A549 (cell line): ENCODE measurements around the gene RUNX1. TPM values are rescaled to one million over a fixed set of nuclear protein-coding genes. Genes with fewer than 3 reads are reported as not detected.

Experiments used
- ATAC-seq, 2 experiments: fragments of 200-7000 bp in 1 of 2; fragments of >200 bp in 1 of 2; cut with Nextera tagmentation in 1 of 2; cut with Tn5 transposase in 1 of 2; 3 replicates each; pipeline versions ENCODE4 v1.8.0 to v1.9.1; 2018 to 2020; ENCODE audit warnings: mild to moderate bottlenecking in 1 of 2, moderate library complexity in 1 of 2
- CTCF ChIA-PET: fragments of 300-600 bp; sonication (Branson Sonifier 250); formaldehyde crosslinking; extraction: SDS; loops from one replicate; lab custom pipeline; 2021; ENCODE audit warnings: antibody characterized with exemption, inconsistent platforms; lab: Yijun Ruan, JAX
- POLR2A ChIA-PET: fragments of 350-600 bp; formaldehyde crosslinking; extraction: SDS; loops from one replicate; lab custom pipeline; 2021; ENCODE audit warnings: antibody characterized with exemption, inconsistent platforms; lab: Yijun Ruan, JAX
- DNase-seq, 2 experiments: peaks; one replicate each; pipeline versions ENCODE4 v3.0.0 to v3.0.0-alpha.2; 2011 to 2016; ENCODE audit warnings: low read depth in 1 of 2, low spot score in 1 of 2
- FAIRE-seq: peaks from 2 replicates; lab custom pipeline; 2011; peaks lifted over from hg19 to GRCh38; lab: Jason Lieb, UNC
- H3K27ac ChIP-seq, 2 experiments: fragments of >200 bp; sonication (Bioruptor Twin); formaldehyde crosslinking; 3 replicates each; pipeline ENCODE4 v1.5.1; 2016 to 2017
- H3K4me1 ChIP-seq: fragments of >200 bp; sonication (Bioruptor Twin); formaldehyde crosslinking; 3 replicates; pipeline ENCODE4 v1.6.1; 2016
- H3K4me2 ChIP-seq: fragments of >200 bp; sonication (Bioruptor Twin); formaldehyde crosslinking; 3 replicates; pipeline ENCODE4 v1.6.1; 2016
- H3K4me3 ChIP-seq: fragments of >200 bp; sonication (Bioruptor Twin); formaldehyde crosslinking; 3 replicates; pipeline ENCODE4 v1.5.1; 2016
- H3K9me3 ChIP-seq: fragments of >200 bp; sonication (Bioruptor Twin); formaldehyde crosslinking; 3 replicates; pipeline ENCODE4 v1.6.1; 2016
- CBX2 ChIP-seq: fragments of 200-600 bp; sonication (generic); IDR thresholded peaks from 2 replicates; pipeline ENCODE4 v1.6.1; 2016; ENCODE audit warnings: low read depth, mild to moderate bottlenecking, borderline replicate concordance
- CEBPB ChIP-seq, 2 experiments: fragments of >200 bp in 1 of 2; sonication (Bioruptor Twin) in 1 of 2; formaldehyde crosslinking in 1 of 2; IDR thresholded peaks; 2 replicates each; pipeline ENCODE4 v1.6.1; 2012 to 2016
- HDAC2 ChIP-seq: fragments of 200-600 bp; sonication (generic); IDR thresholded peaks from 2 replicates; pipeline ENCODE4 v1.6.1; 2016
- HEYL ChIP-seq: fragments of 250-450 bp; sonication (Bioruptor Pico); IDR thresholded peaks from 2 replicates; pipeline ENCODE4 v1.8.0; 2021; ENCODE audit warnings: mild to moderate bottlenecking, moderate library complexity
- MAFK ChIP-seq: fragments of 450-650 bp; IDR thresholded peaks from 2 replicates; pipeline ENCODE4 v1.6.1; 2014; ENCODE audit not compliant: partially characterized antibody
- NFE2L2 ChIP-seq: fragments of 150-350 bp; conservative IDR thresholded peaks from 2 replicates; pipeline ENCODE4 v1.6.1; 2014; ENCODE audit warnings: low read length
- NPAS2 ChIP-seq: fragments of 250-450 bp; sonication (Bioruptor Pico); IDR thresholded peaks from 2 replicates; pipeline ENCODE4 v1.8.0; 2022; ENCODE audit warnings: mild to moderate bottlenecking, moderate library complexity, borderline replicate concordance
- POLR2AphosphoS2 ChIP-seq: conservative IDR thresholded peaks from 2 replicates; pipeline ENCODE4 v1.6.1; 2012; ENCODE audit warnings: low read length, improper control_type of control experiment, inconsistent platforms
- RAD21 ChIP-seq, 2 experiments: fragments of >200 bp in 1 of 2; sonication (Bioruptor Twin) in 1 of 2; formaldehyde crosslinking in 1 of 2; IDR thresholded peaks in 1 of 2; conservative IDR thresholded peaks in 1 of 2; 2 replicates in 1 of 2; 3 replicates in 1 of 2; pipeline ENCODE4 v1.6.1; 2012 to 2018; ENCODE audit warnings: inconsistent platforms in 1 of 2
- RNF2 ChIP-seq: fragments of 200-600 bp; sonication (generic); IDR thresholded peaks from 2 replicates; pipeline ENCODE4 v1.6.1; 2016; ENCODE audit warnings: low read depth, mild to moderate bottlenecking, antibody characterized with exemption, moderate library complexity, borderline replicate concordance
- SMC3 ChIP-seq: fragments of >200 bp; sonication (Bioruptor Twin); formaldehyde crosslinking; IDR thresholded peaks from 3 replicates; pipeline ENCODE4 v1.6.1; 2018; ENCODE audit warnings: inconsistent platforms
- SREBF2 ChIP-seq: fragments of 450-650 bp; IDR thresholded peaks from 2 replicates; pipeline ENCODE4 v1.6.1; 2014; ENCODE audit warnings: mild to moderate bottlenecking, moderate library complexity
- TFCP2L1 ChIP-seq: fragments of 250-450 bp; sonication (Bioruptor Pico); IDR thresholded peaks from 2 replicates; pipeline ENCODE4 v1.5.0; 2021; ENCODE audit warnings: mild to moderate bottlenecking
- ZC3H11A ChIP-seq: fragments of 450-650 bp; IDR thresholded peaks from 2 replicates; pipeline ENCODE4 v1.6.1; 2014; ENCODE audit warnings: antibody characterized with exemption, mild to moderate bottlenecking
- ZSCAN20 ChIP-seq: fragments of 250-450 bp; sonication (Bioruptor Pico); IDR thresholded peaks from 2 replicates; pipeline ENCODE4 v1.8.0; 2022; ENCODE audit warnings: mild to moderate bottlenecking, moderate library complexity
- WGBS: methylation state at CpG from one replicate; pipeline ENCODE4 v1.1.6; 2017; ENCODE audit errors: missing lambda C conversion rate; 5-methylcytosine and 5-hydroxymethylcytosine counted together
- polyA plus RNA-seq, 4 experiments: library from polyadenylated mRNA; depleted of rRNA in 3 of 4; stranded (reverse); fragments of >200 nt; fragmentation: RNase III in 1 of 4; extraction: RNeasy Plus Mini Kit Qiagen cat#74134 plus additional on column Dnase treatment in 1 of 4; gene quantifications; 2 replicates in 3 of 4; 3 replicates in 1 of 4; pipeline ENCODE4 v1.2.3, GENCODE V29; 2011 to 2017
- TF ChIP-seq, protein P1 (sequence below): fragments of 200-600 bp; sonication (generic); IDR thresholded peaks from 2 replicates; pipeline ENCODE4 v1.6.1; 2016; ENCODE audit warnings: antibody characterized with exemption, mild to moderate bottlenecking, moderate library complexity
- TF ChIP-seq, protein P2 (sequence below): IDR thresholded peaks from 2 replicates; pipeline ENCODE4 v1.6.1; 2012
- TF ChIP-seq, protein P3 (sequence below): fragments of 250-450 bp; sonication (Bioruptor Pico); IDR thresholded peaks from 2 replicates; pipeline ENCODE4 v1.5.0; 2021; ENCODE audit warnings: mild to moderate bottlenecking, moderate library complexity, borderline replicate concordance
- TF ChIP-seq, protein P4 (sequence below): fragments of >200 bp; sonication (Bioruptor Twin); formaldehyde crosslinking; IDR thresholded peaks from 3 replicates; pipeline ENCODE4 v1.5.1; 2016

The RUNX1 gene
- polyA plus RNA-seq, 2 of the 4 experiments (the other 2 are of a cell fraction): 5.5 TPM

DNA sequence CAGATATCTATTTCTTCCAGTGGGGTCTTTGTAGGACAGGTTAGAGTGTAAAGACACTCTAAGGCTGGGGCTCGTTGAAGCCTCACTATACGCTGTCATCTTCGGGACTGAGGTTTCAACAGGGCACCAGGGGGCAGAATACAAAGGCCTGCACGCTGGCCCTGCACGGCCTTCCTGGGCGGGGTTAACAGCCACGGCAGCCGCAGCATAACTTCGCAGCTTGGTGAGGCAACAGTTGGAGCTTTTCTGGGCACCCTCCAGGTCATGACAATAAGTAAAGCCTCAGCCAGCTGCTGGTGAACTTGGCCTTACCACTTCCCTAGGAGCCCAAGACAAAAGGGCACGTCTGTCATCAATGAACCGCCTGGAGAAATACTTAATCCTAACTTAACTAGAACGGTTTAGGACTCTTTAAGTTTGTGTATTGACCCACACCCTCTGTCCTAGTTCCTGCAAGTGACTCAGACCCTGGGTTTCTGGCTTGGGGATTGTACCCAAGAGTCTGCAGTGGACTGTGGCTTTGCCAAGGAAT, 2.3 kb upstream of the RUNX1 start:
- peak; percentile 43 to 79 for DNase-seq
- peak; percentile 93 to 97 for ATAC-seq
- peak overlapping the region; percentile 62 to 84 for H3K27ac ChIP-seq
- CTCF ChIA-PET: interaction anchor here (0.6 to 2.8 kb wide), 24 partner anchors 9 to 789 kb away, joined by 3 to 21 read pairs (median 4); no protein-coding TSS in a partner anchor
- H3K4me1 ChIP-seq: peaks cover 40% of the 10 kb centered on the region
- TF ChIP-seq CBX2 (no peak), SMC3 (peak; percentile 80), RNF2 (no peak), ZC3H11A (no peak), RAD21 (conservative IDR thresholded peaks at IDR 0.05 in 1 of 2, IDR thresholded peaks at IDR 0.05 in 1 of 2) (peak; percentile 55 to 68), ZSCAN20 (no peak), CEBPB (IDR thresholded peaks at IDR 0.05) (peak in 1 of 2 experiments; percentile 60; a peak in 3 of 4 replicates), POLR2AphosphoS2 (no peak), TFCP2L1 (CRISPR knock-in tag) (no peak), MAFK (no peak), HDAC2 (no peak), SREBF2 (no peak), NPAS2 (CRISPR knock-in tag) (no peak), HEYL (CRISPR knock-in tag) (no peak), NFE2L2 (no peak)
- TF ChIP-seq, protein P1, sequence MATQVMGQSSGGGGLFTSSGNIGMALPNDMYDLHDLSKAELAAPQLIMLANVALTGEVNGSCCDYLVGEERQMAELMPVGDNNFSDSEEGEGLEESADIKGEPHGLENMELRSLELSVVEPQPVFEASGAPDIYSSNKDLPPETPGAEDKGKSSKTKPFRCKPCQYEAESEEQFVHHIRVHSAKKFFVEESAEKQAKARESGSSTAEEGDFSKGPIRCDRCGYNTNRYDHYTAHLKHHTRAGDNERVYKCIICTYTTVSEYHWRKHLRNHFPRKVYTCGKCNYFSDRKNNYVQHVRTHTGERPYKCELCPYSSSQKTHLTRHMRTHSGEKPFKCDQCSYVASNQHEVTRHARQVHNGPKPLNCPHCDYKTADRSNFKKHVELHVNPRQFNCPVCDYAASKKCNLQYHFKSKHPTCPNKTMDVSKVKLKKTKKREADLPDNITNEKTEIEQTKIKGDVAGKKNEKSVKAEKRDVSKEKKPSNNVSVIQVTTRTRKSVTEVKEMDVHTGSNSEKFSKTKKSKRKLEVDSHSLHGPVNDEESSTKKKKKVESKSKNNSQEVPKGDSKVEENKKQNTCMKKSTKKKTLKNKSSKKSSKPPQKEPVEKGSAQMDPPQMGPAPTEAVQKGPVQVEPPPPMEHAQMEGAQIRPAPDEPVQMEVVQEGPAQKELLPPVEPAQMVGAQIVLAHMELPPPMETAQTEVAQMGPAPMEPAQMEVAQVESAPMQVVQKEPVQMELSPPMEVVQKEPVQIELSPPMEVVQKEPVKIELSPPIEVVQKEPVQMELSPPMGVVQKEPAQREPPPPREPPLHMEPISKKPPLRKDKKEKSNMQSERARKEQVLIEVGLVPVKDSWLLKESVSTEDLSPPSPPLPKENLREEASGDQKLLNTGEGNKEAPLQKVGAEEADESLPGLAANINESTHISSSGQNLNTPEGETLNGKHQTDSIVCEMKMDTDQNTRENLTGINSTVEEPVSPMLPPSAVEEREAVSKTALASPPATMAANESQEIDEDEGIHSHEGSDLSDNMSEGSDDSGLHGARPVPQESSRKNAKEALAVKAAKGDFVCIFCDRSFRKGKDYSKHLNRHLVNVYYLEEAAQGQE: no peak
- TF ChIP-seq, protein P2, sequence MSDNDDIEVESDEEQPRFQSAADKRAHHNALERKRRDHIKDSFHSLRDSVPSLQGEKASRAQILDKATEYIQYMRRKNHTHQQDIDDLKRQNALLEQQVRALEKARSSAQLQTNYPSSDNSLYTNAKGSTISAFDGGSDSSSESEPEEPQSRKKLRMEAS: peak; percentile 79
- TF ChIP-seq, protein P3, sequence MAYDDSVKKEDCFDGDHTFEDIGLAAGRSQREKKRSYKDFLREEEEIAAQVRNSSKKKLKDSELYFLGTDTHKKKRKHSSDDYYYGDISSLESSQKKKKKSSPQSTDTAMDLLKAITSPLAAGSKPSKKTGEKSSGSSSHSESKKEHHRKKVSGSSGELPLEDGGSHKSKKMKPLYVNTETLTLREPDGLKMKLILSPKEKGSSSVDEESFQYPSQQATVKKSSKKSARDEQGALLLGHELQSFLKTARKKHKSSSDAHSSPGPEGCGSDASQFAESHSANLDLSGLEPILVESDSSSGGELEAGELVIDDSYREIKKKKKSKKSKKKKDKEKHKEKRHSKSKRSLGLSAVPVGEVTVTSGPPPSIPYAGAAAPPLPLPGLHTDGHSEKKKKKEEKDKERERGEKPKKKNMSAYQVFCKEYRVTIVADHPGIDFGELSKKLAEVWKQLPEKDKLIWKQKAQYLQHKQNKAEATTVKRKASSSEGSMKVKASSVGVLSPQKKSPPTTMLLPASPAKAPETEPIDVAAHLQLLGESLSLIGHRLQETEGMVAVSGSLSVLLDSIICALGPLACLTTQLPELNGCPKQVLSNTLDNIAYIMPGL: no peak
- TF ChIP-seq, protein P4, sequence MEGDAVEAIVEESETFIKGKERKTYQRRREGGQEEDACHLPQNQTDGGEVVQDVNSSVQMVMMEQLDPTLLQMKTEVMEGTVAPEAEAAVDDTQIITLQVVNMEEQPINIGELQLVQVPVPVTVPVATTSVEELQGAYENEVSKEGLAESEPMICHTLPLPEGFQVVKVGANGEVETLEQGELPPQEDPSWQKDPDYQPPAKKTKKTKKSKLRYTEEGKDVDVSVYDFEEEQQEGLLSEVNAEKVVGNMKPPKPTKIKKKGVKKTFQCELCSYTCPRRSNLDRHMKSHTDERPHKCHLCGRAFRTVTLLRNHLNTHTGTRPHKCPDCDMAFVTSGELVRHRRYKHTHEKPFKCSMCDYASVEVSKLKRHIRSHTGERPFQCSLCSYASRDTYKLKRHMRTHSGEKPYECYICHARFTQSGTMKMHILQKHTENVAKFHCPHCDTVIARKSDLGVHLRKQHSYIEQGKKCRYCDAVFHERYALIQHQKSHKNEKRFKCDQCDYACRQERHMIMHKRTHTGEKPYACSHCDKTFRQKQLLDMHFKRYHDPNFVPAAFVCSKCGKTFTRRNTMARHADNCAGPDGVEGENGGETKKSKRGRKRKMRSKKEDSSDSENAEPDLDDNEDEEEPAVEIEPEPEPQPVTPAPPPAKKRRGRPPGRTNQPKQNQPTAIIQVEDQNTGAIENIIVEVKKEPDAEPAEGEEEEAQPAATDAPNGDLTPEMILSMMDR: peak; percentile 51
- WGBS: 1% methylated on average over 12 of the region's 12 CpGs
- peak overlapping the region; percentile 62 for H3K4me2 ChIP-seq
- POLR2A ChIA-PET: interaction anchor here (0.6 to 1.5 kb wide), 3 partner anchors 162 to 347 kb away, joined by 3 to 6 read pairs (median 3); no protein-coding TSS in a partner anchor
- no peaks in the 10 kb centered on the region for H3K9me3 ChIP-seq
- no peak for FAIRE-seq
- H3K4me3 ChIP-seq: no peak overlapping the region
